ENCODE measurements around the gene MYO18A. TPM values are rescaled to one million over a fixed set of nuclear protein-coding genes. Genes with fewer than 3 reads are reported as not detected.

Gene MYO18A
- total RNA-seq, 1 donor from 2014 or later: 45.9 TPM

GRCh38 chr17:29146369-29146972 is 33.7 kb downstream of the MYO18A start:
- DNase-seq (ENCODE audit: low read depth) (no peak), FAIRE-seq (no peak)
- no peaks in the 10 kb centered on the region for H3K36me3 Mint-ChIP-seq (ENCODE audit: low read depth, unreplicated experiment)
- no peak overlapping the region for H3K27ac ChIP-seq (ENCODE audit: low read depth, low read length)
- peaks cover 3% of the 10 kb centered on the region for H3K79me2 ChIP-seq (ENCODE audit: insufficient read depth, low read length)
- no peaks in the 10 kb centered on the region for H3K9me3 ChIP-seq (ENCODE audit: insufficient read depth, low read depth, low read length)
- H3K4me2 ChIP-seq (ENCODE audit: low read length): no peak overlapping the region
- no peaks in the 10 kb centered on the region for H3K9me3 Mint-ChIP-seq (ENCODE audit: unreplicated experiment)
- peaks cover 17% of the 10 kb centered on the region for H3K4me1 ChIP-seq (ENCODE audit: insufficient read depth, low read length)
- no peaks in the 10 kb centered on the region for H3K27me3 ChIP-seq (ENCODE audit: insufficient read depth, low read length)
- TF ChIP-seq, protein P1, sequence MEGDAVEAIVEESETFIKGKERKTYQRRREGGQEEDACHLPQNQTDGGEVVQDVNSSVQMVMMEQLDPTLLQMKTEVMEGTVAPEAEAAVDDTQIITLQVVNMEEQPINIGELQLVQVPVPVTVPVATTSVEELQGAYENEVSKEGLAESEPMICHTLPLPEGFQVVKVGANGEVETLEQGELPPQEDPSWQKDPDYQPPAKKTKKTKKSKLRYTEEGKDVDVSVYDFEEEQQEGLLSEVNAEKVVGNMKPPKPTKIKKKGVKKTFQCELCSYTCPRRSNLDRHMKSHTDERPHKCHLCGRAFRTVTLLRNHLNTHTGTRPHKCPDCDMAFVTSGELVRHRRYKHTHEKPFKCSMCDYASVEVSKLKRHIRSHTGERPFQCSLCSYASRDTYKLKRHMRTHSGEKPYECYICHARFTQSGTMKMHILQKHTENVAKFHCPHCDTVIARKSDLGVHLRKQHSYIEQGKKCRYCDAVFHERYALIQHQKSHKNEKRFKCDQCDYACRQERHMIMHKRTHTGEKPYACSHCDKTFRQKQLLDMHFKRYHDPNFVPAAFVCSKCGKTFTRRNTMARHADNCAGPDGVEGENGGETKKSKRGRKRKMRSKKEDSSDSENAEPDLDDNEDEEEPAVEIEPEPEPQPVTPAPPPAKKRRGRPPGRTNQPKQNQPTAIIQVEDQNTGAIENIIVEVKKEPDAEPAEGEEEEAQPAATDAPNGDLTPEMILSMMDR (IDR thresholded peaks at IDR 0.05; ENCODE audit: insufficient read depth, low read depth, low read length): no peak
- TF ChIP-seq EZH2 (IDR thresholded peaks at IDR 0.05; ENCODE audit: insufficient read depth, low read length): no peak
- H3K4me1 Mint-ChIP-seq (ENCODE audit: low read depth, unreplicated experiment): peaks cover 32% of the 10 kb centered on the region
- H3K9ac ChIP-seq (ENCODE audit: low read length): no peak overlapping the region
- H3K4me3 Mint-ChIP-seq (ENCODE audit: unreplicated experiment): no peak overlapping the region
- H4K20me1 ChIP-seq (ENCODE audit: insufficient read depth, low read length): no peaks in the 10 kb centered on the region
- no peak overlapping the region for H3K4me3 ChIP-seq (ENCODE audit: insufficient read depth, low read depth, low read length)
- no peak overlapping the region for H3K27ac Mint-ChIP-seq (ENCODE audit: unreplicated experiment)
- no peak overlapping the region for H2AFZ ChIP-seq (ENCODE audit: low read depth, low read length)
- H3K27me3 Mint-ChIP-seq (ENCODE audit: low read depth, unreplicated experiment): no peaks in the 10 kb centered on the region
- H3K36me3 ChIP-seq (ENCODE audit: insufficient read depth, low read length): no peaks in the 10 kb centered on the region

DNA sequence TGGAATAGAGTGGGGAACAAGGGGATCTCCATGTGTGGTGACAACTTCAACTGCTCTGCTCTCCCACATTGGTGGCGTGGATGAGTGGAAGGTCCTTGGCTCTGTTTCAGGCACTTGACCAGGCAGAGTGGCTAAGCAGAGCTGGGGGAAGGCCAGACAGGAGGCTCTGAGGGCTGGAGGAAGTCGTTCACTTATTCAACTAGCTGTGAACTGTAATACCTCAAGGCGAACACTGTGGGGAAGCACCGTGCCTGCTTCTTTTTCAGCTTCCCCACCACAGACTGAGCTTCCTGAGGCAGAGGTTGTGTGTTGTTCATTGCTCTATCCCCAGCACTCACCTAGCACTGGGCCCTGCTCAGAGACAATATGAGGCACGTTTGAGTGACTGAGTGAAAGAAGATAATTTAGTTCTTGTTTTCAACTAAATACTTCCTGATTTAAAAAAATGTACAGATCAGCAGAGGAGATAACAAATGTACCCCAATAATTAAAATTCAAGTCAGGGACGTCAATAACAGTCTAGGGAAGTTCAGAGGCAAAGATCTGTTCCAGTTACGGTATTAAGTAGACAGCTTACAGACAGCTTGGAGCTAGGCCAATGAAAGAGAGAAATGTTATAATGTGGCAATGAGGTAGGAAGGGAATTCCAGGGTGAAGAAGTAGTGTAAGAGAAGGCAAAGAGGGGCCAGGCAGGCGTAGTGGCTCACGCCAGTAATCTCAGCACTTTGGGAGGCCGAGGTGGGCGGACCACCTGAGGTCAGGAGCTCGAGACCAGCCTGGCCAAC is 34.7 kb downstream of the MYO18A start:
- H3K27ac ChIP-seq (ENCODE audit: low read depth, low read length): no peak overlapping the region

More for the DNA sequence above, 34.7 kb downstream of the MYO18A start:
- H3K4me1 ChIP-seq (ENCODE audit: insufficient read depth, low read length): peaks cover 17% of the 10 kb centered on the region
- Mint-ChIP-seq H3K36me3 (ENCODE audit: low read depth, unreplicated experiment) (no peaks in the 10 kb centered on the region), H3K27ac (ENCODE audit: unreplicated experiment) (peak overlapping the region; percentile 19), H3K9me3 (ENCODE audit: unreplicated experiment) (no peaks in the 10 kb centered on the region), H3K4me1 (ENCODE audit: low read depth, unreplicated experiment) (peaks cover 36% of the 10 kb centered on the region), H3K27me3 (ENCODE audit: low read depth, unreplicated experiment) (no peaks in the 10 kb centered on the region), H3K4me3 (ENCODE audit: unreplicated experiment) (no peak overlapping the region)
- H3K4me2 ChIP-seq (ENCODE audit: low read length): no peak overlapping the region
- no peak overlapping the region for H2AFZ ChIP-seq (ENCODE audit: low read depth, low read length)
- DNase-seq (ENCODE audit: low read depth) (peak; percentile 67), FAIRE-seq (peak; percentile 5)
- H4K20me1 ChIP-seq (ENCODE audit: insufficient read depth, low read length): no peaks in the 10 kb centered on the region
- H3K4me3 ChIP-seq (ENCODE audit: insufficient read depth, low read depth, low read length): no peak overlapping the region
- H3K36me3 ChIP-seq (ENCODE audit: insufficient read depth, low read length): no peaks in the 10 kb centered on the region
- no peaks in the 10 kb centered on the region for H3K9me3 ChIP-seq (ENCODE audit: insufficient read depth, low read depth, low read length)
- no peaks in the 10 kb centered on the region for H3K27me3 ChIP-seq (ENCODE audit: insufficient read depth, low read length)
- TF ChIP-seq, protein P1 (IDR thresholded peaks at IDR 0.05; ENCODE audit: insufficient read depth, low read depth, low read length): peak; percentile 61
- TF ChIP-seq EZH2 (IDR thresholded peaks at IDR 0.05; ENCODE audit: insufficient read depth, low read length): no peak
- no peak overlapping the region for H3K9ac ChIP-seq (ENCODE audit: low read length)
- peaks cover 3% of the 10 kb centered on the region for H3K79me2 ChIP-seq (ENCODE audit: insufficient read depth, low read length)
